DOHH2 (cell line): ENCODE data around the gene NEK1.
"Not testable (repeated sequence)": the region's sequence is repeated elsewhere in the genome, so short reads cannot be mapped to it uniquely, and the experiment has no call there.

Source experiments
- H3F3A ChIP-seq: fragments of 200-600 bp; sonication (generic), shearing (Covaris generic); 2 replicates; pipeline ENCODE4 v1.6.0; 2016; ENCODE audit warnings: antibody characterized with exemption, mild to moderate bottlenecking; ENCODE audit not compliant: control insufficient read depth, insufficient read depth
- H3K27ac ChIP-seq: fragments of 200-600 bp; sonication (generic); 2 replicates; pipeline ENCODE4 v1.5.1; 2014; ENCODE audit warnings: low read depth, mild to moderate bottlenecking, low read length, moderate library complexity
- H3K27me3 ChIP-seq: fragments of 200-600 bp; sonication (generic); 2 replicates; pipeline ENCODE4 v1.6.1; 2014; ENCODE audit warnings: mild to moderate bottlenecking, low read length, mixed read lengths; ENCODE audit not compliant: control insufficient read depth
- H3K36me3 ChIP-seq: fragments of 200-600 bp; sonication (generic); 2 replicates; pipeline ENCODE4 v1.6.1; 2014; ENCODE audit warnings: mild to moderate bottlenecking, low read length, moderate library complexity, mixed read lengths; ENCODE audit not compliant: control insufficient read depth
- H3K4me1 ChIP-seq: fragments of 200-600 bp; sonication (generic); 2 replicates; pipeline ENCODE4 v1.6.1; 2014; ENCODE audit warnings: mild to moderate bottlenecking, low read length, mixed read lengths; ENCODE audit not compliant: control insufficient read depth
- H3K4me2 ChIP-seq: fragments of 200-600 bp; sonication (generic); 2 replicates; pipeline ENCODE4 v1.6.0; 2014; ENCODE audit warnings: mild to moderate bottlenecking, low read length, moderate library complexity
- H3K4me3 ChIP-seq: fragments of 200-600 bp; sonication (generic); 2 replicates; pipeline ENCODE4 v1.5.1; 2014; ENCODE audit warnings: mild to moderate bottlenecking, low read length, mixed read lengths
- H3K79me2 ChIP-seq: fragments of 200-600 bp; sonication (generic); 2 replicates; pipeline ENCODE4 v1.6.1; 2014; ENCODE audit warnings: mild to moderate bottlenecking, low read length, mixed read lengths; ENCODE audit not compliant: control insufficient read depth
- H3K9me2 ChIP-seq: fragments of 200-600 bp; sonication (generic); replicated peaks from 2 replicates; pipeline ENCODE4 v1.6.1; 2014; ENCODE audit warnings: mild to moderate bottlenecking, low read length, mixed read lengths; ENCODE audit not compliant: control insufficient read depth
- H3K9me3 ChIP-seq: fragments of 200-600 bp; sonication (generic); 2 replicates; pipeline ENCODE4 v1.6.1; 2014; ENCODE audit warnings: antibody characterized with exemption, low read length, mixed read lengths; ENCODE audit not compliant: control insufficient read depth, insufficient read depth
- H4K20me1 ChIP-seq: fragments of 200-600 bp; sonication (generic); 2 replicates; pipeline ENCODE4 v1.6.0; 2014; ENCODE audit warnings: low read depth, mild to moderate bottlenecking, antibody characterized with exemption, low read length, moderate library complexity; ENCODE audit not compliant: control insufficient read depth, insufficient read depth
- CTCF ChIP-seq: fragments of 200-600 bp; sonication (generic); IDR thresholded peaks from one replicate; pipeline ENCODE4 v1.5.1; 2014; ENCODE audit warnings: antibody characterized with exemption, mild to moderate bottlenecking, low read depth, low read length; ENCODE audit not compliant: poor library complexity, severe bottlenecking
- EZH2phosphoT487 ChIP-seq: fragments of 200-600 bp; sonication (generic); IDR thresholded peaks from 2 replicates; pipeline ENCODE4 v1.6.1; 2017; ENCODE audit warnings: borderline replicate concordance, mild to moderate bottlenecking, antibody characterized with exemption, low read length, moderate library complexity, mixed read lengths

The NEK1 gene

GRCh38 chr4:169464080-169464479 is 148.3 kb downstream of the NEK1 start:
- Histone ChIP-seq H3K27me3 (no peaks in the 10 kb centered on the region), H4K20me1 (no peaks in the 10 kb centered on the region), H3K27ac (no peak overlapping the region), H3K4me3 (no peak overlapping the region), H3K9me2 (no peaks in the 10 kb centered on the region), H3K4me1 (no peaks in the 10 kb centered on the region), H3K36me3 (no peaks in the 10 kb centered on the region), H3K79me2 (no peaks in the 10 kb centered on the region), H3K4me2 (no peak overlapping the region), H3F3A (no peaks in the 10 kb centered on the region), H3K9me3 (no peaks in the 10 kb centered on the region)
- TF ChIP-seq CTCF (no peak), EZH2phosphoT487 (no peak)

DNA sequence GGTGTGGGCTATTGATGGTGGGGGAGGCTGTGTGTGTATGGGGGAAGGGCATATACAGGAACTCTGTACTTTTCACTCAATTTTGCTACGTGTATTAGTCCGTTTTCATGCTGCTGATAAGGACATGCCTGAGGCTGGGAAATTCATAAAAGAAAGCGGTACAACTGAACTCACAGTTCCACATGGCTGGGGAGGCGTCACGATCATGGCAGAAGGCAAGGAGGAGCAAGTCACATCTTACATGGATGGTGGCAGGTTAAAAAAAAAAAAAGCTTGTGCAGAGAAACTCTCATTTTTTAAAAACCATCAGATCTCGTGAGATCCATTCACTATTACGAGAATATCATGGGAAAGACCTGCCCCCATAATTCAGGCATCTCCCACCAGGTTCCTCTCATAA is 152.3 kb downstream of the NEK1 start:
- Histone ChIP-seq H3K4me2 (no peak overlapping the region), H3K4me1 (no peaks in the 10 kb centered on the region), H3K27ac (no peak overlapping the region), H3K27me3 (no peaks in the 10 kb centered on the region), H4K20me1 (no peaks in the 10 kb centered on the region), H3K36me3 (no peaks in the 10 kb centered on the region), H3K4me3 (no peak overlapping the region), H3F3A (no peaks in the 10 kb centered on the region), H3K9me3 (no peaks in the 10 kb centered on the region), H3K9me2 (no peaks in the 10 kb centered on the region), H3K79me2 (no peaks in the 10 kb centered on the region)
- TF ChIP-seq EZH2phosphoT487 = no peak
- no peak for TF ChIP-seq CTCF

GRCh38 chr4:169458575-169458974 is 153.8 kb downstream of the NEK1 start:
- Histone ChIP-seq H3K27ac (no peak overlapping the region), H3K27me3 (no peaks in the 10 kb centered on the region), H3K4me1 (no peaks in the 10 kb centered on the region), H3K9me2 (no peaks in the 10 kb centered on the region), H3F3A (no peaks in the 10 kb centered on the region), H3K4me2 (no peak overlapping the region), H4K20me1 (no peaks in the 10 kb centered on the region), H3K9me3 (no peaks in the 10 kb centered on the region), H3K36me3 (no peaks in the 10 kb centered on the region), H3K4me3 (no peak overlapping the region), H3K79me2 (no peaks in the 10 kb centered on the region)
- TF ChIP-seq CTCF (no peak), EZH2phosphoT487 (no peak)

DNA sequence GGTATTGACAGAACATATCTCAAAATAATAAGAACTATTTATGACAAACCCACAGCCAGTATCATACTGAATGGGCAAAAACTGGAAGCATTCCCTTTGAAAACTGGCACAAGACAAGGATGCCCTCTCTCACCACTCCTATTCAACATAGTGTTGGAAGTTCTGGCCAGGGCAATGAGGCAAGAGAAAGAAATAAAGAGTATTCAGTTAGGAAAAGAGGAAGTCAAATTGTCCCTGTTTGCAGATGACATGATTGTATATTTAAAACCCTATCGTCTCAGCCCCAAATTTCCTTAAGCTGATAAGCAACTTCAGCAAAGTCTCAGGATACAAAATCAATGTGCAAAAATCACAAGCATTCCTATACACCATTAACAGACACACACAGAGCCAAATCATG is 159.7 kb downstream of the NEK1 start:
- H3K36me3 ChIP-seq, H3K4me1 ChIP-seq, H3K27ac ChIP-seq, H3K27me3 ChIP-seq, H3K79me2 ChIP-seq, H4K20me1 ChIP-seq, H3K4me2 ChIP-seq, H3K4me3 ChIP-seq, H3K9me2 ChIP-seq, H3K9me3 ChIP-seq, H3F3A ChIP-seq: not testable (repeated sequence)

GRCh38 chr4:169448935-169449334 is 163.4 kb downstream of the NEK1 start:
- not testable (repeated sequence) for H3K4me2 ChIP-seq, H3K9me3 ChIP-seq, H3K4me3 ChIP-seq, H3K4me1 ChIP-seq, H3K36me3 ChIP-seq, H4K20me1 ChIP-seq, H3K9me2 ChIP-seq, H3K27ac ChIP-seq, H3K79me2 ChIP-seq, H3K27me3 ChIP-seq, H3F3A ChIP-seq
